GM23248 (cell line): Measurements from ENCODE around the gene C1RL. TPM values are rescaled to one million over a fixed set of nuclear protein-coding genes. Genes with fewer than 3 reads are reported as not detected.

Source experiments
- DNase-seq: peaks from one replicate; pipeline ENCODE4 v3.0.0-alpha.2; 2015
- H2AFZ ChIP-seq: fragments of 200-600 bp; sonication (generic); 2 replicates; pipeline ENCODE4 v1.6.1; 2016; ENCODE audit warnings: antibody characterized with exemption
- H3F3A ChIP-seq: fragments of 200-600 bp; sonication (generic); 2 replicates; pipeline ENCODE4 v1.6.1; 2016; ENCODE audit warnings: mild to moderate bottlenecking, antibody characterized with exemption, mixed run types; ENCODE audit not compliant: insufficient read depth
- H3K27ac ChIP-seq: fragments of 200-600 bp; sonication (generic); 2 replicates; pipeline ENCODE4 v1.5.1; 2016; ENCODE audit warnings: mild to moderate bottlenecking
- H3K27me3 ChIP-seq: fragments of 200-600 bp; sonication (generic); replicated peaks from 2 replicates; pipeline ENCODE4 v1.6.1; 2016; ENCODE audit warnings: mild to moderate bottlenecking; ENCODE audit not compliant: insufficient read depth
- H3K36me3 ChIP-seq: fragments of 200-600 bp; sonication (generic); 2 replicates; pipeline ENCODE4 v1.6.1; 2016; ENCODE audit warnings: low read depth, mild to moderate bottlenecking
- H3K4me1 ChIP-seq: fragments of 200-600 bp; sonication (generic); 2 replicates; pipeline ENCODE4 v1.6.1; 2016; ENCODE audit warnings: mild to moderate bottlenecking; ENCODE audit not compliant: insufficient read depth
- H3K4me2 ChIP-seq: fragments of 200-600 bp; sonication (generic); one replicate; pipeline ENCODE4 v1.6.1; 2016; ENCODE audit warnings: mild to moderate bottlenecking; ENCODE audit not compliant: unreplicated experiment
- H3K4me3 ChIP-seq: fragments of 200-600 bp; sonication (generic); 2 replicates; pipeline ENCODE4 v1.5.1; 2016; ENCODE audit warnings: mild to moderate bottlenecking
- H3K79me2 ChIP-seq: fragments of 200-600 bp; sonication (generic); 2 replicates; pipeline ENCODE4 v1.6.1; 2016; ENCODE audit warnings: mild to moderate bottlenecking; ENCODE audit not compliant: insufficient read depth
- H3K9ac ChIP-seq: fragments of 200-600 bp; sonication (generic); 2 replicates; pipeline ENCODE4 v1.6.1; 2016; ENCODE audit warnings: mild to moderate bottlenecking
- H3K9me2 ChIP-seq: fragments of 200-600 bp; sonication (generic); 2 replicates; pipeline ENCODE4 v1.6.1; 2016; ENCODE audit warnings: mixed run types, mild to moderate bottlenecking, moderate library complexity; ENCODE audit not compliant: insufficient read depth
- H3K9me3 ChIP-seq: fragments of 200-600 bp; sonication (generic); one replicate; pipeline ENCODE4 v1.6.1; 2017; ENCODE audit warnings: low read depth
- H4K20me1 ChIP-seq: fragments of 200-600 bp; sonication (generic); 2 replicates; pipeline ENCODE4 v1.6.0; 2016; ENCODE audit not compliant: insufficient read depth
- EZH2 ChIP-seq: fragments of 200-600 bp; sonication (generic); IDR thresholded peaks from 2 replicates; pipeline ENCODE4 v1.6.1; 2018; ENCODE audit warnings: antibody characterized with exemption, mild to moderate bottlenecking; ENCODE audit not compliant: insufficient read depth, poor library complexity, severe bottlenecking
- EZH2phosphoT487 ChIP-seq: fragments of 200-600 bp; sonication (generic); IDR thresholded peaks from 2 replicates; pipeline ENCODE4 v1.6.1; 2018; ENCODE audit warnings: antibody characterized with exemption, moderate library complexity, mild to moderate bottlenecking, low read depth; ENCODE audit not compliant: insufficient read depth
- WGBS, 2 experiments: methylation state at CpG; one replicate each; pipeline ENCODE4 v1.1.6; 2015 to 2017; ENCODE audit warnings: low lambda C conversion rate in 2 of 2, low coverage in 1 of 2; ENCODE audit errors: missing lambda C conversion rate in 2 of 2; 5-methylcytosine and 5-hydroxymethylcytosine counted together
- in situ Hi-C: fragments of 300-500 bp; cut with MboI; formaldehyde crosslinking; loops from 2 replicates; pipeline ENCODE4 v1.15.0; 2020
- polyA plus RNA-seq: library from polyadenylated mRNA; unstranded; fragments of >200 nt; fragmentation: Nextera tagmentation; extraction: Ambion mirVana; gene quantifications from 2 replicates; pipeline ENCODE4 v1.2.1, GENCODE V29; 2016
- total RNA-seq: library from RNA; depleted of rRNA; stranded (reverse); fragments of >200 nt; shearing (Covaris generic); gene quantifications from 2 replicates; pipeline ENCODE4 v1.2.3, GENCODE V29; 2014

C1RL gene
- total and polyA plus RNA-seq, 2 experiments from 2014 or later = 14.3 to 22.2 TPM

DNA sequence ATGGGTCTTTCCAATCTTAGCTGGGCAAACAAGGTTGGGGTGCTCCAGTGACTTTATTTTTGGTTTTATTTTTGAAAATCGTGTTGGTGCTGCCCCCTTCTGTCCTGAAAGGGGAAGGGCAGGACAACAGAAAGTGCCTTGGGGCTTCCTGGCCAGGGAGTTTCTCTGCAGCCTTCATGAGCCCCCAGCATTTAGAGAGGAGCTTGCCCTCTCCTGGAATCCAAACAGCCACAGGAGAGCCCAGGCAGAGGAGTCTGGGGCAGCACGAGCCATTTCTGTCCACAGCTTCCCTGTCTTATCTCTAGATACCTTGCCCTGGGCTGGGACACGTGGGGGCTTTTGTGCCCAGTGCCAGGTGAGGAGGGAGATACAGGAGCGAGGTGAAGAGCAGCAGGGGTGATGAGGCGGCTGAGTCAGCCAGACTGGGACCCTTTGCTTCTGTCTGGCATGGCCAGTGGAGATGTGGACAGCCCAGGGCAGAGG lies 4.4 kb upstream of the C1RL start:
- peaks cover 4% of the 10 kb centered on the region for H3K4me1 ChIP-seq
- peaks cover 12% of the 10 kb centered on the region for H3K79me2 ChIP-seq
- H3K9me3 ChIP-seq = no peaks in the 10 kb centered on the region
- H3K9ac ChIP-seq = no peak overlapping the region
- H3K27ac ChIP-seq = no peak overlapping the region
- H4K20me1 ChIP-seq = no peaks in the 10 kb centered on the region
- no peak overlapping the region for H3K4me3 ChIP-seq
- no peaks in the 10 kb centered on the region for H3K27me3 ChIP-seq
- peak; percentile 57 for DNase-seq
- in situ Hi-C loops = loop anchor here (10.0 kb wide), 1 partner anchor 169 kb away; the partner anchor contains the start of genes C12orf57 and RNU7-1
- 15 to 22% methylated on average over 5 of the region's 5 CpGs for WGBS, 2 experiments
- no peak overlapping the region for H2AFZ ChIP-seq
- TF ChIP-seq EZH2 (no peak), EZH2phosphoT487 (no peak)
- H3K9me2 ChIP-seq = no peaks in the 10 kb centered on the region
- H3K4me2 ChIP-seq = peak overlapping the region; percentile 18
- no peaks in the 10 kb centered on the region for H3F3A ChIP-seq
- H3K36me3 ChIP-seq = no peaks in the 10 kb centered on the region; the same call in 1 of the 2 replicates

DNA sequence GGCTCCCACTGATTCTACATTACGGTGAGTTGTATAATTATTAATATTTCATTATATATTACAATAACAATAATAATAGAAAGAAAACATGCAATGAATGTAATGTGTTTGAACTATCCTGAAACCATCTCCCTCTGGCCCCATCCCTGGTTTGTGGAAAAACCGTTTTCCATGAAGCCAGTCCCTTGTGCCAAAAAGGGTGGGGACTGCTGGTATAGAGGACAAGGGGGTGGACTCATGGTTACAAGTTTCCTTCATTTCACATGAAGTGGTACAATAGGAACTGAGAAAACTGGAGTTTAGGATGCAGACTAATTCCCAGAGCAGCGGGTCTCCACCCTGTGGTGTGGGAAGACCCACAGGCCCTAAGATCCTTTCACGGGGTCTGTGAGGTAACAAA lies 3.0 kb upstream of the C1RL start:
- in situ Hi-C loops = loop anchor here (10.0 kb wide), 1 partner anchor 167 kb away; the partner anchor contains the start of genes C12orf57 and RNU7-1
- H3K9ac ChIP-seq = no peak overlapping the region
- DNase-seq = no peak

DNA sequence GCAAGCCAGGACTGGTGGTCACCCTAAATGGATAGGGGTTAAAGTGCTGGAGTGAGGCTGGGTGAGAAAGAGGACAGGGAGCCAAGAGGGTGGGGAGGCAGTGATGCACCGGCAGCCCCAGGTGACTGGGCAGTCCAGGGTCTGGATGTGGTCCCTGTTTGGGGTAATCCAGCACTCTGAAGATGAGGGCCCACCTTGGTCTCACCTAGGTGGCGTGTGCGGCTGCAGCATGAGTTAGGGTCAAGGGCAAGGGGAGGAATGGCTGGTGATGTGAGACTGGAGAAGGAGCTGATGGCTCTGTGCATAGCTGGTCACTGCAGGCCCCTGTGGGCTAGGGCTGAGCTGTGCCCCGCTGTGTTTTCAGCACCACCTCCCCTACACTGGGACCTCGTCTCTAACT lies 1.6 kb upstream of the C1RL start:
- Histone ChIP-seq H3K4me2 (no peak overlapping the region), H3K36me3 (no peaks in the 10 kb centered on the region; the same call in 1 of the 2 replicates), H3K27me3 (no peaks in the 10 kb centered on the region), H3K4me3 (no peak overlapping the region), H3F3A (no peaks in the 10 kb centered on the region), H3K9me2 (no peaks in the 10 kb centered on the region), H3K9me3 (no peaks in the 10 kb centered on the region), H3K79me2 (peaks cover 34% of the 10 kb centered on the region), H2AFZ (no peak overlapping the region), H3K4me1 (peaks cover 11% of the 10 kb centered on the region), H4K20me1 (no peaks in the 10 kb centered on the region), H3K27ac (no peak overlapping the region), H3K9ac (no peak overlapping the region)
- no peak for TF ChIP-seq EZH2phosphoT487
- in situ Hi-C loops = loop anchor here (10.0 kb wide), 1 partner anchor 166 kb away; the partner anchor contains the start of genes C12orf57 and RNU7-1
- DNase-seq = no peak
- WGBS, 2 experiments = 80 to 84% methylated on average over 5 of the region's 5 CpGs

More for the DNA sequence above, 3.0 kb upstream of the C1RL start:
- H3K79me2 ChIP-seq = peaks cover 20% of the 10 kb centered on the region
- H3K36me3 ChIP-seq = no peaks in the 10 kb centered on the region; the same call in 1 of the 2 replicates
- no peaks in the 10 kb centered on the region for H4K20me1 ChIP-seq
- peaks cover 6% of the 10 kb centered on the region for H3K4me1 ChIP-seq
- H3F3A ChIP-seq = no peaks in the 10 kb centered on the region
- H3K4me2 ChIP-seq = no peak overlapping the region
- no peak overlapping the region for H3K4me3 ChIP-seq
- no peaks in the 10 kb centered on the region for H3K9me3 ChIP-seq
- no peak overlapping the region for H2AFZ ChIP-seq
- H3K9me2 ChIP-seq = no peaks in the 10 kb centered on the region
- H3K27me3 ChIP-seq = no peaks in the 10 kb centered on the region
- TF ChIP-seq EZH2phosphoT487 = no peak
- no peak for TF ChIP-seq EZH2
- WGBS, 2 experiments = 79 to 80% methylated on average over 4 of the region's 4 CpGs
- H3K27ac ChIP-seq = no peak overlapping the region

DNA sequence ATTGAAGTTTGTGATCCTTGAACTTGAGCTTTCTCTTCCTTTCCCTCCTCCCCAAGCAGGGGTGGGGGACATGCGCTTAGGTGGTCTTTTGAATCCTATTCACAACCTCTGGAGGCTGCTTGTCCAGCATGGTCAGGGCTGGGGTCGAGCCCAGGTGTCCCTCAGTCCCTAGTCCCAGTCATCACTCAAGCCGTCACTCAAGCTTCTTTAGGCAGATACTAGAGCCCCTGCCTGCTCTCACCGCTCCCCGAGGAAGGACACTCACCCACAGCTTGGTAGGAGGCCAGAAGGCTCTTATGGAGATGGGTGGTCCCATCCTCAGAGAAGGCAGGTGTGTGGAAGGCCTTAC lies 532 bp upstream of the C1RL start:
- in situ Hi-C loops = no loop called here
- WGBS, 2 experiments = 38 to 46% methylated on average over 5 of the region's 5 CpGs
- H3K4me2 ChIP-seq = peak overlapping the region; percentile 97
- H3K27me3 ChIP-seq = no peaks in the 10 kb centered on the region
- TF ChIP-seq EZH2phosphoT487 = no peak
- no peak for TF ChIP-seq EZH2
- H3K4me1 ChIP-seq = peaks cover 11% of the 10 kb centered on the region
- peak overlapping the region; percentile 99 for H3K4me3 ChIP-seq
- H4K20me1 ChIP-seq = no peaks in the 10 kb centered on the region
- H3K9me2 ChIP-seq = no peaks in the 10 kb centered on the region
- DNase-seq = no peak
- H3K79me2 ChIP-seq = peaks cover 45% of the 10 kb centered on the region
- 0 out of 2 replicates have a peak overlapping the region, but pooled peaks have one; percentile 30 for H2AFZ ChIP-seq
- H3K9me3 ChIP-seq = no peaks in the 10 kb centered on the region
- no peaks in the 10 kb centered on the region for H3F3A ChIP-seq
- no peaks in the 10 kb centered on the region; the same call in 1 of the 2 replicates for H3K36me3 ChIP-seq
- no peak overlapping the region for H3K27ac ChIP-seq
- H3K9ac ChIP-seq = peak overlapping the region; percentile 99
